ENCODE results near the gene BBOX1. TPM values are rescaled to one million over a fixed set of nuclear protein-coding genes. Genes with fewer than 3 reads are reported as not detected.

The BBOX1 gene
- total RNA-seq, 1 experiment from 2014 or later: not detected

GRCh38 chr11:27004103-27004502, 36.5 kb upstream of the BBOX1 start:
- H3K4me3 ChIP-seq (ENCODE audit: low read depth in 2 of 2, low read length in 2 of 2): no peak overlapping the region
- no peak overlapping the region for H3K27ac ChIP-seq (ENCODE audit: low read length)
- ATAC-seq (no peak), DNase-seq (ENCODE audit: low read depth, low spot score) (no peak)
- ChIA-PET POLR2A (no interaction called here), CTCF (no interaction called here)
- no peaks in the 10 kb centered on the region for H3K4me1 ChIP-seq (ENCODE audit: control insufficient read depth, insufficient read depth, low read length)
- H3K36me3 ChIP-seq (ENCODE audit: control insufficient read depth, insufficient read depth, low read length): no peaks in the 10 kb centered on the region
- intact Hi-C loops (cut with micrococcal nuclease; ENCODE audit: unreplicated experiment): no loop called here
- in situ Hi-C loops (cut with HindIII; ENCODE audit: low pct_unique_long_range_greater_than_20kb, low sequenced_read_pairs): no loop called here
- TF ChIP-seq REST (IDR thresholded peaks at IDR 0.05; ENCODE audit: insufficient read depth in 1 of 2, low read depth in 2 of 2, low read length in 1 of 2) (no peak), SIN3A (IDR thresholded peaks at IDR 0.05; ENCODE audit: borderline replicate concordance, insufficient read depth, low read depth, low read length) (no peak), TCF7L2 (IDR thresholded peaks at IDR 0.05; ENCODE audit: low read depth, low read length) (no peak), POLR2AphosphoS5 (IDR thresholded peaks at IDR 0.05; ENCODE audit: low read depth, low read length) (no peak)
- TF ChIP-seq, protein P1, sequence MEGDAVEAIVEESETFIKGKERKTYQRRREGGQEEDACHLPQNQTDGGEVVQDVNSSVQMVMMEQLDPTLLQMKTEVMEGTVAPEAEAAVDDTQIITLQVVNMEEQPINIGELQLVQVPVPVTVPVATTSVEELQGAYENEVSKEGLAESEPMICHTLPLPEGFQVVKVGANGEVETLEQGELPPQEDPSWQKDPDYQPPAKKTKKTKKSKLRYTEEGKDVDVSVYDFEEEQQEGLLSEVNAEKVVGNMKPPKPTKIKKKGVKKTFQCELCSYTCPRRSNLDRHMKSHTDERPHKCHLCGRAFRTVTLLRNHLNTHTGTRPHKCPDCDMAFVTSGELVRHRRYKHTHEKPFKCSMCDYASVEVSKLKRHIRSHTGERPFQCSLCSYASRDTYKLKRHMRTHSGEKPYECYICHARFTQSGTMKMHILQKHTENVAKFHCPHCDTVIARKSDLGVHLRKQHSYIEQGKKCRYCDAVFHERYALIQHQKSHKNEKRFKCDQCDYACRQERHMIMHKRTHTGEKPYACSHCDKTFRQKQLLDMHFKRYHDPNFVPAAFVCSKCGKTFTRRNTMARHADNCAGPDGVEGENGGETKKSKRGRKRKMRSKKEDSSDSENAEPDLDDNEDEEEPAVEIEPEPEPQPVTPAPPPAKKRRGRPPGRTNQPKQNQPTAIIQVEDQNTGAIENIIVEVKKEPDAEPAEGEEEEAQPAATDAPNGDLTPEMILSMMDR (IDR thresholded peaks at IDR 0.05): no peak
- no peaks in the 10 kb centered on the region for H3K27me3 ChIP-seq (ENCODE audit: control insufficient read depth, insufficient read depth, low read length)
- H3K9me3 ChIP-seq (ENCODE audit: control insufficient read depth, insufficient read depth, low read depth, low read length): no peaks in the 10 kb centered on the region
- BruUV-seq (replicated peaks): no TSS peak

DNA sequence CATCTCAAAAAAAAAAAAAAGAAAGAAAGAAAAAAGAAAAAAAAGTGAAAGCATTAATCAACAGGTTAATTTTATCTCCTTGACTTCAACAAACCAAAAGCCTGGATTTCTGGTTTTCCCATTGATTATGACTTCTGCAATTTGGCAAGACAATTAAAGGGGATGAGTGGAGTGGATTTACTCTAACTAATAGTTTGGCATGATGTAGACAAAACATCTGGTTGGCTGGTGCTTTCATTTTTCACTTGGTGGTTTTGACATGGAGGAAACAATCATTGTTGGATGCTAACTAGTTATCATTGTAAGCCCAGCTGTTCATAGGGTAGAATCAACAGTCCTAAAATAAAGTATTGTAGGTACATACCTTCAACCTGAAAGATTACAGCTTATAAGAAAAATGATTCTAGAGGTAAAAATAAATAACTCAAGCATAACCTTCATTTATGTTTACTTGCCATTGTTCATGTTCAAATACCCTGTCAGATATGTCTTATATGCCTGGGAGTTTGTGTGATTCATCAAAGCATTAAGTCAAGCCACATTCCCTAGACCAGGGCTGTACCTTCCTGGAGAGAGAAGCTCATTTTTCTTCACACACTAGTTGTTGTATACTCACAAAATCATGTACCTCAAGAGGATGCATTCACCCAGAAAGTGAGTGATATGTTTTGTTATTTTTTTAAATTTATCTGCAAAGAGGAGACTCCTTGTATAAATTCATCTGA, 31.6 kb upstream of the BBOX1 start:
- ATAC-seq: no peak
- Histone ChIP-seq H3K9me3 (ENCODE audit: control insufficient read depth, insufficient read depth, low read depth, low read length) (no peaks in the 10 kb centered on the region), H3K4me1 (ENCODE audit: control insufficient read depth, insufficient read depth, low read length) (no peaks in the 10 kb centered on the region), H3K4me3 (ENCODE audit: low read depth in 2 of 2, low read length in 2 of 2) (no peak overlapping the region), H3K27me3 (ENCODE audit: control insufficient read depth, insufficient read depth, low read length) (no peaks in the 10 kb centered on the region), H3K27ac (ENCODE audit: low read length) (no peak overlapping the region), H3K36me3 (ENCODE audit: control insufficient read depth, insufficient read depth, low read length) (no peaks in the 10 kb centered on the region)
- DNase-seq (ENCODE audit: low read depth, low spot score): no peak
- in situ Hi-C loops (cut with HindIII; ENCODE audit: low pct_unique_long_range_greater_than_20kb, low sequenced_read_pairs) (no loop called here), intact Hi-C loops (cut with micrococcal nuclease; ENCODE audit: unreplicated experiment) (no loop called here)
- ChIA-PET POLR2A (no interaction called here), CTCF (interaction anchor here (0.6 kb wide), 1 partner anchor 499 kb away, joined by 5 read pairs; no protein-coding TSS in a partner anchor)
- TF ChIP-seq REST (IDR thresholded peaks at IDR 0.05; ENCODE audit: insufficient read depth in 1 of 2, low read depth in 2 of 2, low read length in 1 of 2) (no peak), TCF7L2 (IDR thresholded peaks at IDR 0.05; ENCODE audit: low read depth, low read length) (no peak), POLR2AphosphoS5 (IDR thresholded peaks at IDR 0.05; ENCODE audit: low read depth, low read length) (no peak), SIN3A (IDR thresholded peaks at IDR 0.05; ENCODE audit: borderline replicate concordance, insufficient read depth, low read depth, low read length) (no peak)
- TF ChIP-seq, protein P1 (IDR thresholded peaks at IDR 0.05): no peak
- no TSS peak for BruUV-seq (replicated peaks)
